Muscle of leg (tissue), 11 donors: ENCODE data around the gene TRIP12. TPM values are rescaled to one million over a fixed set of nuclear protein-coding genes. Genes with fewer than 3 reads are reported as not detected.

Experiments
- DNase-seq: peaks from one replicate; pipeline ENCODE4 v3.0.0; 2013
- H3K27ac ChIP-seq: one replicate; pipeline ENCODE4 v1.5.1; 2013; ENCODE audit warnings: mild to moderate bottlenecking, low read length, control low read depth
- H3K27me3 ChIP-seq: one replicate; pipeline ENCODE4 v1.6.1; 2013; ENCODE audit warnings: low read length; ENCODE audit not compliant: control insufficient read depth, insufficient read depth
- H3K36me3 ChIP-seq: one replicate; pipeline ENCODE4 v1.6.1; 2013; ENCODE audit warnings: low read length; ENCODE audit not compliant: control insufficient read depth, insufficient read depth
- H3K4me1 ChIP-seq: one replicate; pipeline ENCODE4 v1.6.1; 2013; ENCODE audit warnings: low read length; ENCODE audit not compliant: control insufficient read depth, insufficient read depth
- H3K4me3 ChIP-seq: one replicate; pipeline ENCODE4 v1.5.1; 2013; ENCODE audit warnings: low read length, control low read depth
- H3K9me3 ChIP-seq: replicated peaks from 2 replicates; pipeline ENCODE4 v1.6.1; 2013; ENCODE audit warnings: low read depth, low read length; ENCODE audit not compliant: control insufficient read depth
- WGBS: methylation state at CpG from one replicate; pipeline ENCODE4 v1.1.5; 2013; ENCODE audit warnings: missing lambda C conversion rate; ENCODE audit not compliant: insufficient coverage; 5-methylcytosine and 5-hydroxymethylcytosine counted together
- polyA plus RNA-seq, 8 donors: library from polyadenylated mRNA; unstranded; fragments of 120-200 nt; gene quantifications; one replicate each; pipeline versions ENCODE4 v1.2.1 to v1.2.3, GENCODE V29; 2013; ENCODE audit warnings: inconsistent platforms in 1 of 8, low replicate concordance in 1 of 8; ENCODE audit not compliant: insufficient read length in 8 of 8, insufficient read depth in 1 of 8
- total RNA-seq: library from RNA; stranded (reverse); fragments of 120-200 nt; gene quantifications from one replicate; pipeline ENCODE4 v1.2.4, GENCODE V29; 2013

TRIP12 gene
- total and polyA plus RNA-seq, 9 donors = 95.2 to 172 (median 145) TPM

- Histone ChIP-seq H3K4me3 (peak within 1 kb of the TSS; percentile 96), H3K27me3 (no peaks in the 10 kb centered on the region), H3K27ac (peak within 1 kb of the TSS; percentile 95), H3K36me3 (peaks cover 2% of the 10 kb centered on the region), H3K9me3 (no peaks in the 10 kb centered on the region), H3K4me1 (peaks cover 8% of the 10 kb centered on the region)
- WGBS = under 1% methylated on average over 50 of the region's 61 CpGs
- DNase-seq = no peak
These were observed 909 bp upstream of the TRIP12 start, which contains the start of gene FBXO36 for GRCh38 chr2:229922449-229923386. TSS of gene FBXO36 (plus strand) at chr2:229922503. CDS start at chr2:229922514, 11 bp downstream.

DNA sequence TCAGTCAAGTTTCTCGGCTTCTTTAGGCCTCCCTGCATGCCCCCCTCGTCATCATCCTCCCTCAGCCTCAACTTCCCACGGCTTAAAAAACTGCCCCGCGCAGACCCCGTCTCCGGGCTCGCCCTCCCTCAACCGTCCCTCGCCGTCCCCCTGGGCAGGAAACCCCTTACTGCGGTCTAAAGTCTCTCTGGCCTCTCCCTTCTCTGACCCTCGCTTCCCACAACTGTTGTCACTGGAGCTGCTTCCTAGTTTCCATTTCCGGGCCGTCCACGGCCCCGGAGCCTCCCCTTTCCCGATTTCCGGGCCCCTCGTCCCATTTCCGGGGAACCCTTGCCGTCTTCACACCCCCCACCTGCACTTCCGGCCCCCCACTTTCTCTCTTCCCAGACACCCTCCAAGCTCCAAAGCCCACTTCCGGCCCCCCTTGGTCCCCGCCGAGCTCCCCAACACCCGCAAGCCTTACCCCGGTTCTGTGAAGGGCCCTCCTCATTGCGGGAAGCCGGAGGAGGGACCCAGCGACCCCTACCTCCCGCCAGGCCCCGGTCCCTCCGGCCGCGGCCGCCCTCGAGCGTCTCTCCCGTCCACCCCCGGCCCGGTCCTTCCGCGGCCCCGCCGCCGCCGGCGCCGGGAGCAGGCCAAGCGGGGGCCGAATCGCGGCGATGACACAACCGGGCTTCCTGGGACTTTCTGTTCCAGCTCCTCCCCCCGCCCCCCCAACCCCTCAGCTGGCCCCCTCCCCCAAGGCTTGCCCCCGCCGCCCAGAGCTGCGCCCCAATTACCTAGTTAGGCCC, 513 bp downstream of the TRIP12 start:
- Histone ChIP-seq H3K36me3 (peaks cover 7% of the 10 kb centered on the region), H3K4me1 (peaks cover 8% of the 10 kb centered on the region), H3K9me3 (no peaks in the 10 kb centered on the region), H3K27ac (peak overlapping the region; percentile 95), H3K27me3 (no peaks in the 10 kb centered on the region), H3K4me3 (peak overlapping the region; percentile 96)
- peak; percentile 89 for DNase-seq
- 0% methylated on average over 41 of the region's 60 CpGs for WGBS

DNA sequence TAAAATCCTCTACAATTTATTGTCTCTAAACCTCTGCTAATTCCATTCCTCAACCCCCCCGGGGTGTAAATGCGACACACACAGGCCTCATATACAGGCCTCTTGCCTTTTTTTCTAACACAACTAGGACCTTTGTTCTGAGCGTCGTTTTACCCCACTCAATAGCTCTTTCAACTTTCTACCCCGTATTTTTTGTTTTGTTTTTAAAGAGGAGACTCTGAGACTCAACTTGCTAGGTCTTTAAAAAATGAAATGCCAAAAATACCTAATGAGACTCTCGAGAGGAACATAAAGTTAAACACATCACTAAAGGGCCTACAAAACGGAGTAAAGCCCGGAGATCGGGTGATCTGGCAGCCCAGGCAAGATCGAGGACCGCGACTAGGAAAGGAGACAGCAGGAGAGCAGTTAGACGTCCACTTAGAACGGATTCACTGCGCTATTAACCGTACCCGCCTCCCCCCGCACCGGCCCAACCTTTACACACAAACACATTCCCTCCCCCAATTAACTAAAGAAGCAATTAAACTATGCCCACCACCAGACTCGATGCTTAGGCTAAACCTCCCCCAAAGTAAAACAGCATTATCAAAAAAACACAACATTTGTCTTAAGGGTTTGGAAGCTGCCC, 1.7 kb downstream of the TRIP12 start:
- Histone ChIP-seq H3K4me3 (peak overlapping the region; percentile 96), H3K36me3 (peaks cover 7% of the 10 kb centered on the region), H3K27ac (peak overlapping the region; percentile 95), H3K27me3 (no peaks in the 10 kb centered on the region), H3K4me1 (peaks cover 8% of the 10 kb centered on the region), H3K9me3 (no peaks in the 10 kb centered on the region)
- WGBS = 2% methylated on average over 16 of the region's 20 CpGs
- peak; percentile 23 for DNase-seq

GRCh38 chr2:229917793-229918192, 4.0 kb downstream of the TRIP12 start:
- peaks cover 7% of the 10 kb centered on the region for H3K36me3 ChIP-seq
- no peak overlapping the region for H3K4me3 ChIP-seq
- no peaks in the 10 kb centered on the region for H3K27me3 ChIP-seq
- H3K27ac ChIP-seq = no peak overlapping the region
- 98% methylated on average over 3 of the region's 5 CpGs for WGBS
- H3K9me3 ChIP-seq = no peaks in the 10 kb centered on the region
- H3K4me1 ChIP-seq = peaks cover 4% of the 10 kb centered on the region
- DNase-seq = no peak

GRCh38 chr2:229914171-229914570, 7.6 kb downstream of the TRIP12 start:
- no peaks in the 10 kb centered on the region for H3K4me1 ChIP-seq
- no peak overlapping the region for H3K4me3 ChIP-seq
- no peak overlapping the region for H3K27ac ChIP-seq
- H3K36me3 ChIP-seq = peaks cover 7% of the 10 kb centered on the region
- DNase-seq = no peak
- no peaks in the 10 kb centered on the region for H3K27me3 ChIP-seq
- no peaks in the 10 kb centered on the region for H3K9me3 ChIP-seq
- no CpG with 5 or more reads among the region's 2 CpGs for WGBS

GRCh38 chr2:229910832-229911412, 10.9 kb downstream of the TRIP12 start:
- peak; percentile 9 for DNase-seq
- H3K4me1 ChIP-seq = no peaks in the 10 kb centered on the region
- WGBS = no CpG with 5 or more reads among the region's 1 CpG

DNA sequence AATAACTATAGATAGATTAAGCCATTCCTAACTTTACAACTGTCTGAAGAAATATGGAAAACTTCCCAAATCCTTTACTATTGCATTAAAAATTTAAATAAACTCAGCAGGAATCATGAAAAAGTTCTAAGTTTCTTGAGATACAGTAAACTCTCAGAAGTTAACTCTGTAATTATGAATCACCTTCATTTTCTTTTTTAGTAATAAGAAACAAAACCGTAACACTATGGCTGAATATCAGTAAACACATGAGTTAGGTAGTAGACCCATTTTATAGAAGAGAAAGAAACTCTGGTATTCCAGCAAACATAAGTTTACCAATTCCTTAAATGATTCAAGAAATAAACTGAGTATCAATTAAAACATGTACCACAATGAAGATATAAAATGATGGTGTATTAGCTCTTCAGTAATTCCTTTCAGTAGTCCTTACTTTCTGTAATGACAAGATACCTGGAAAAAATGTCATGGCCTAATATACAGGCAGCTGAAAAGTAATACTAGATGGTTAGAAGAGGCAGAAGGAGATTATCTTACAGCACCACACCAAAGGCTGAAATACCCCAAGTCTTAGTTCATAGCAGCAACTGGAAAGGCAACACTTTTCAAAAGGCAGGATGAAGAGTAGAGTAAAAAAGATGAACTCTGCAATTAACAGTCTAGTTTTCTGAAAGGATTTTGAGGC, 11.5 kb downstream of the TRIP12 start:
- Histone ChIP-seq H3K9me3 (no peaks in the 10 kb centered on the region), H3K4me1 (no peaks in the 10 kb centered on the region), H3K4me3 (no peak overlapping the region), H3K27me3 (no peaks in the 10 kb centered on the region), H3K36me3 (peaks cover 2% of the 10 kb centered on the region), H3K27ac (no peak overlapping the region)
- no CpG with 5 or more reads among the region's 1 CpG for WGBS
- peak; percentile 12 for DNase-seq

More at GRCh38 chr2:229910832-229911412, 10.9 kb downstream of the TRIP12 start:
- no peaks in the 10 kb centered on the region for H3K9me3 ChIP-seq
- H3K36me3 ChIP-seq = peaks cover 2% of the 10 kb centered on the region
- H3K27ac ChIP-seq = no peak overlapping the region
- no peak overlapping the region for H3K4me3 ChIP-seq
- no peaks in the 10 kb centered on the region for H3K27me3 ChIP-seq

DNA sequence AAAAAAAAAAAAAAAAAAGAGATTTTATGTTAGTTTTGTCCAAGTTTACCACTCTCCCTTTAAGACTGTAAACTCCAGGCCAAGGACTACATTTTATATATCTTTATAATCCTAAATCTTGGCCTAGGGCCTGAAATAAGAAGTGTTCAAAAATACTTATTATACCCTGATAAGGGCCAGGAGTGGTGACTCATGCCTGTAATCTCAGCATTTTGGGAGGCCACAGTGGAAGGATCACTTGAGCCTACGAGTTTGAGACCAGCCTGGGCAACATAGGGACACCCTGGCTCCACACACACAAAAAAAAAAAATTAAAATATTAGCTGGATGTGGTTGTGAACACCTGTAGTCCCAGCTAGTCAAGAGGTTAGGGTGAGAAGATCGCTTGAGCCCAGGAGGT, 12.7 kb downstream of the TRIP12 start:
- H3K4me3 ChIP-seq = no peak overlapping the region
- no peak overlapping the region for H3K27ac ChIP-seq
- H3K27me3 ChIP-seq = no peaks in the 10 kb centered on the region
- H3K9me3 ChIP-seq = no peaks in the 10 kb centered on the region
- H3K4me1 ChIP-seq = no peaks in the 10 kb centered on the region
- WGBS = 94% methylated on average over 1 of the region's 2 CpGs
- peaks cover 2% of the 10 kb centered on the region for H3K36me3 ChIP-seq
- DNase-seq = no peak

GRCh38 chr2:229905601-229906000, 16.2 kb downstream of the TRIP12 start:
- Histone ChIP-seq H3K4me3 (no peak overlapping the region), H3K27ac (no peak overlapping the region), H3K36me3 (peaks cover 7% of the 10 kb centered on the region), H3K4me1 (peaks cover 2% of the 10 kb centered on the region), H3K27me3 (no peaks in the 10 kb centered on the region), H3K9me3 (no peaks in the 10 kb centered on the region)
- no CpG with 5 or more reads among the region's 2 CpGs for WGBS
- no peak for DNase-seq
